ENCODE measurements around the gene TMEM72. TPM values are rescaled to one million over a fixed set of nuclear protein-coding genes. Genes with fewer than 3 reads are reported as not detected.

The TMEM72 gene
- total RNA-seq, 1 donor from 2014 or later: not detected

GRCh38 chr10:44914891-44915290 is 3.8 kb downstream of the TMEM72 start:
- no peak for DNase-seq (ENCODE audit: low read depth)
- no peak for TF ChIP-seq CTCF (conservative IDR thresholded peaks at IDR 0.05; ENCODE audit: low read depth, low read length)
- H3K4me3 ChIP-seq (ENCODE audit: low read depth, low read length): no peak overlapping the region

DNA sequence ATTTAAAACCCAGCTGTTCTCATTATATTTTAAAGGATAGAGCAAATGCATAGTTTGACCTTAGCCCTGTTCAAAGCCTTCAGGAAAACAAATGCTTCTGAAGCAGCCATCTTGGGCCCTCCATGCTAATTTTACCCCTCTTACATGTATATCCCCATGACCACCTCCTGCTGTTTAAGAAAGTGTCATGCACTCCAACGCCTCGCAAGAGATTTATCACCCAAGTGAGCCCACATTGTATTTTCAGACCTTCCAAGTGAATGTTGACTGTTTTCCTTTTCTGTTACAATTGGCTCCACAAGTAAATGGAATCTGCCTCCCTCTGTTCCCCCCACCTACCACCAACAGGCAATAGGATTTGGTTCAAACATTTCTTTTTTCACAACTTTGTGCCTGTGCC is 5.3 kb downstream of the TMEM72 start:
- DNase-seq (ENCODE audit: low read depth): no peak
- no peak overlapping the region for H3K4me3 ChIP-seq (ENCODE audit: low read depth, low read length)
- no peak for TF ChIP-seq CTCF (conservative IDR thresholded peaks at IDR 0.05; ENCODE audit: low read depth, low read length)

DNA sequence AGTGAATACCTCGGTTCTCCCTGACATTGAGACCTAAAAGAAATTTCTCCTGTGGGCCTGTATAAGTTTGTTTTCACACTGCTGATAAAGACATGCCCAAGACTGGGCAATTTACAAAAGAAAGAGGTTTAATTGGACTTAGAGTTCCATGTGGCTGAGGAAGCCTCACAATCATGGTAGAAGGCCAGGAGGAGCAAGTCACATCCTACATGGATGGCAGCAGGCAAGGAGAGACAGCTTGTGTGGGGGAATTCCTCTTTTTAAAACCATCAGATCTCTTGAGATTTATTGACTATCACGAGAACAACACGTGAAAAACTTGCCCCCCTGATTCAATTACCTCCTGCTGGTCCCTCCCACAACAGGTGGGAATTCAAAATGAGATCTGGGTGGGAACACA is 6.7 kb downstream of the TMEM72 start:
- no peak overlapping the region for H3K4me3 ChIP-seq (ENCODE audit: low read depth, low read length)
- DNase-seq (ENCODE audit: low read depth): no peak
- TF ChIP-seq CTCF (conservative IDR thresholded peaks at IDR 0.05; ENCODE audit: low read depth, low read length): no peak

DNA sequence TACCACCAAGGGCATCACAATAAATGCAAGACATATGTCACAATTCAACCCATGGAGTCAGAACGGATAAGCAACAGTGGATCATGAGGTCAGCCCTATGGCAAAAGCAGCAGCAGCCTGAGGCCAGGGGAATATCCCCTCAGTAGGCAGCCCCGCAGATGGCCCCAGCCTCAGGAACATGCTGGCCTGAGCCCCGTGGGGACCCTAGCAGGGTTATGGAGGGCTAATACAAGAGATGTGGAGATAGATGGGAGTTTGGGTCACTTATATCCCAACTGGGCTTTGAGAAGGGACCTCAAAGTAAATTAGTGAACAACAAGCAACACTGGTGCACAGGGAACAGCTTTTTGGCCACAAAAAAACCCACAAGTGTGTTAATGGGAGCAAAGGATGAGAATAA is 9.1 kb downstream of the TMEM72 start:
- DNase-seq (ENCODE audit: low read depth): no peak
- H3K4me3 ChIP-seq (ENCODE audit: low read depth, low read length): no peak overlapping the region
- no peak for TF ChIP-seq CTCF (conservative IDR thresholded peaks at IDR 0.05; ENCODE audit: low read depth, low read length)

GRCh38 chr10:44921061-44921460 is 9.9 kb downstream of the TMEM72 start:
- no peak overlapping the region for H3K4me3 ChIP-seq (ENCODE audit: low read depth, low read length)
- TF ChIP-seq CTCF (conservative IDR thresholded peaks at IDR 0.05; ENCODE audit: low read depth, low read length): no peak
- no peak for DNase-seq (ENCODE audit: low read depth)

- TF ChIP-seq CTCF (conservative IDR thresholded peaks at IDR 0.05; ENCODE audit: low read depth, low read length): no peak
- H3K4me3 ChIP-seq (ENCODE audit: low read depth, low read length): no peak overlapping the region
- no peak for DNase-seq (ENCODE audit: low read depth)
Observed at GRCh38 chr10:44921506-44921905, 10.4 kb downstream of the TMEM72 start.

DNA sequence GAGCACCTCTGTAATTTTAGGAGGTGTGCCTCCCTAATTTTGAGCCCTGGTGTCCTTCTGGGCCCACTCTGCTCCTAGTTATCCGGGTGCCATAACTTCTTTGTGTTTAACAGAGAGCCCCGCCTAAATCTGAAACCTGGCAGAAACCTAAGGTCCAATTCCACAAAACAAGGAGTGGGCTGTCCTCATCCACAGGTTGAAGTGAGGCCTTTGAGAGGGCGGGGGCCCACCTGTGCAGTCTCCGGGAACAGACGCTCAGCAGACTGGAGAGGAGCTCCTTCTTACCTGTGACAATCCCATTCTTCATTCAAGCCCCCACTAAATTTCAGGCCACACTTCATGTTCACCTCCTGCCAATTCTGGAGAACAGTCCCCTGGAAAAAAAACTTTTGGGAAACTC is 10.9 kb downstream of the TMEM72 start:
- no peak overlapping the region for H3K4me3 ChIP-seq (ENCODE audit: low read depth, low read length)
- no peak for DNase-seq (ENCODE audit: low read depth)
- no peak for TF ChIP-seq CTCF (conservative IDR thresholded peaks at IDR 0.05; ENCODE audit: low read depth, low read length)
